ENCODE data around the gene ADAM17.
"Not testable (repeated sequence)": the region's sequence is repeated elsewhere in the genome, so short reads cannot be mapped to it uniquely, and the experiment has no call there.

Gene ADAM17

DNA sequence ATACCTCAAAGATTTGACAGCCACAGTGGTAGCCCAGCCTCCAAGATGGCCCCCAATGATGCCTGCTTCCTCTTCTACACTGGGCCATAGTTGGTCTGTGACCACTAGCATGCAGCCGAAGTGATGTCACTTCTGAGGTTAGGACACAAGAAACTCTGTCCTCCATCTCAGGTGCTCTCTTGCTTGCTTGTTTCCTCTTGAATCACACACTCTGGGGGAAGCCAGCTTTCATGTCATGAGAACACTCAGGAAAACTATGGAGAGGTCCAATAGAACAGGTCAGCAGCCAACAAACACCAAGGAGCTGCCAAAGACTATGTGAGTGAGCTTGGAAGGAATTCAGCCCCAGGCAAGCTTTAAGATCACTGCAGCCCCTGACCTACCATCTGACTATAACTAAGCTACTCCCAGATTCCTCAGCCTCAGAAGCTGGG is 3.3 kb upstream of the ADAM17 start:
- Histone ChIP-seq H3K4me2 (ENCODE audit: low read length) (no peak overlapping the region), H3K9ac (no peak overlapping the region), H3K4me1 (peaks cover 6% of the 10 kb centered on the region), H3K36me3 (ENCODE audit: control insufficient read depth, insufficient read depth, low read length) (no peaks in the 10 kb centered on the region), H3K27ac (no peak overlapping the region), H3K4me3 (ENCODE audit: low read depth, low read length) (no peak overlapping the region), H3K9me3 (ENCODE audit: control insufficient read depth, low read length) (no peaks in the 10 kb centered on the region), H2AFZ (no peak overlapping the region), H3K27me3 (ENCODE audit: control insufficient read depth, insufficient read depth, low read length) (no peaks in the 10 kb centered on the region), H3K79me2 (peaks cover 3% of the 10 kb centered on the region)
- TF ChIP-seq, protein P1, sequence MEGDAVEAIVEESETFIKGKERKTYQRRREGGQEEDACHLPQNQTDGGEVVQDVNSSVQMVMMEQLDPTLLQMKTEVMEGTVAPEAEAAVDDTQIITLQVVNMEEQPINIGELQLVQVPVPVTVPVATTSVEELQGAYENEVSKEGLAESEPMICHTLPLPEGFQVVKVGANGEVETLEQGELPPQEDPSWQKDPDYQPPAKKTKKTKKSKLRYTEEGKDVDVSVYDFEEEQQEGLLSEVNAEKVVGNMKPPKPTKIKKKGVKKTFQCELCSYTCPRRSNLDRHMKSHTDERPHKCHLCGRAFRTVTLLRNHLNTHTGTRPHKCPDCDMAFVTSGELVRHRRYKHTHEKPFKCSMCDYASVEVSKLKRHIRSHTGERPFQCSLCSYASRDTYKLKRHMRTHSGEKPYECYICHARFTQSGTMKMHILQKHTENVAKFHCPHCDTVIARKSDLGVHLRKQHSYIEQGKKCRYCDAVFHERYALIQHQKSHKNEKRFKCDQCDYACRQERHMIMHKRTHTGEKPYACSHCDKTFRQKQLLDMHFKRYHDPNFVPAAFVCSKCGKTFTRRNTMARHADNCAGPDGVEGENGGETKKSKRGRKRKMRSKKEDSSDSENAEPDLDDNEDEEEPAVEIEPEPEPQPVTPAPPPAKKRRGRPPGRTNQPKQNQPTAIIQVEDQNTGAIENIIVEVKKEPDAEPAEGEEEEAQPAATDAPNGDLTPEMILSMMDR (IDR thresholded peaks at IDR 0.05), result no peak

DNA sequence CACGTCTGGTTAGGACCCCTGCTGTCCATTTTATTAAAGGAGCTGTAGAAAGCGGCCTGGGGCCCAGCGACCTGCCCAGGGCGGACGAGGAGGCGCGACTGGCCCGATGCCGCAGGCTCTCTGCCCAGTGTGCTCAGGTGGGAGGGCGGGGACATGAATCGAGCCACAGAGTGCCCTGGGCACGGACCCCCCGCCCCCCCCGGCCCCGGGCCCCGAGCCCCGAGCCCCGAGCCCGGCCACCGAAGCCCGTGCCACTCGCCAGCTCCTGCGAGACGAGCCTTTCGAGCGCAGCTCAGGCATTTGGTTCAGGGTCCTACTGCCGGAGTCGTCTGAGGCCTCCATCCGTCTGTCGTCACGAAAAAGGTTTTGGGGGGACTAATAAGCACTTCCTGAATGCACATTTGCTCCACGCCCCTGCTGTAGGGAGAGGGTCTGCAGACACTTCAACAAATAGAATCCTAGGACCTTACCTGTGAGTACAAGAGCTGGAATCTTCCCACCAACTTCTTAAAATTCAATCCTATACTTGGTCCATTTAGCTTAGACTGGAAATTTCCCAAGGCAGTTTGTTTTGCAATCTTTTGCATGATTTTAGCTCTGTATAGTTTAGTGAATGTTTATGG is 602 bp upstream of the ADAM17 start:
- Histone ChIP-seq H2AFZ (peak overlapping the region; percentile 97), H3K79me2 (peaks cover 25% of the 10 kb centered on the region), H3K36me3 (ENCODE audit: control insufficient read depth, insufficient read depth, low read length) (no peaks in the 10 kb centered on the region), H3K27ac (peak overlapping the region; percentile 96), H3K9ac (peak overlapping the region; percentile 75), H3K4me2 (ENCODE audit: low read length) (peak overlapping the region; percentile 88), H3K27me3 (ENCODE audit: control insufficient read depth, insufficient read depth, low read length) (no peaks in the 10 kb centered on the region), H3K9me3 (ENCODE audit: control insufficient read depth, low read length) (no peaks in the 10 kb centered on the region), H3K4me3 (ENCODE audit: low read depth, low read length) (peak overlapping the region; percentile 88), H3K4me1 (peaks cover 14% of the 10 kb centered on the region)
- TF ChIP-seq, protein P1 (IDR thresholded peaks at IDR 0.05), result no peak

DNA sequence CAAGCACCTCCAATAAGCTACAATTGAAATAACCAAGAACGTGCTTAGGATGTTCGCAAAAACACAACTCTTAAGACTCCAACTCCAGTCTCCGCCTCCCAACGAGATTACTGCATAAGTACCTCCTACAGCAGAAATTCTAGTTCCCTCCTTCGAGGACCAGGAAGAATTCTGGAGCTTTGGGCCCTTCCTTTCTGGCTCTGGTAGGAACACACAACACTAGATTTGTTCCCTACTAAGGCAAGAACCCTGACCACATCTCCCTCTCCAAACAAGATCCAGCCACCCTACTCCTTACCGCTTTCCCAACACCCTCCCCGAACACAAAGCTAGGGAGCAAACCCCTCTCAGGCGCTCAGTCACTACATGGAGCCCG is 721 bp downstream of the ADAM17 start:
- H3K4me2 ChIP-seq (ENCODE audit: low read length), result peak overlapping the region; percentile 89
- peak overlapping the region; percentile 88 for H3K4me3 ChIP-seq (ENCODE audit: low read depth, low read length)
- peak overlapping the region; percentile 96 for H3K27ac ChIP-seq
- H3K9ac ChIP-seq, result peak overlapping the region; percentile 85
- no peaks in the 10 kb centered on the region for H3K27me3 ChIP-seq (ENCODE audit: control insufficient read depth, insufficient read depth, low read length)
- H3K9me3 ChIP-seq (ENCODE audit: control insufficient read depth, low read length), result no peaks in the 10 kb centered on the region
- peaks cover 14% of the 10 kb centered on the region for H3K4me1 ChIP-seq
- peak overlapping the region; percentile 97 for H2AFZ ChIP-seq
- H3K79me2 ChIP-seq, result peaks cover 37% of the 10 kb centered on the region
- H3K36me3 ChIP-seq (ENCODE audit: control insufficient read depth, insufficient read depth, low read length), result no peaks in the 10 kb centered on the region
- TF ChIP-seq, protein P1 (IDR thresholded peaks at IDR 0.05), result no peak

DNA sequence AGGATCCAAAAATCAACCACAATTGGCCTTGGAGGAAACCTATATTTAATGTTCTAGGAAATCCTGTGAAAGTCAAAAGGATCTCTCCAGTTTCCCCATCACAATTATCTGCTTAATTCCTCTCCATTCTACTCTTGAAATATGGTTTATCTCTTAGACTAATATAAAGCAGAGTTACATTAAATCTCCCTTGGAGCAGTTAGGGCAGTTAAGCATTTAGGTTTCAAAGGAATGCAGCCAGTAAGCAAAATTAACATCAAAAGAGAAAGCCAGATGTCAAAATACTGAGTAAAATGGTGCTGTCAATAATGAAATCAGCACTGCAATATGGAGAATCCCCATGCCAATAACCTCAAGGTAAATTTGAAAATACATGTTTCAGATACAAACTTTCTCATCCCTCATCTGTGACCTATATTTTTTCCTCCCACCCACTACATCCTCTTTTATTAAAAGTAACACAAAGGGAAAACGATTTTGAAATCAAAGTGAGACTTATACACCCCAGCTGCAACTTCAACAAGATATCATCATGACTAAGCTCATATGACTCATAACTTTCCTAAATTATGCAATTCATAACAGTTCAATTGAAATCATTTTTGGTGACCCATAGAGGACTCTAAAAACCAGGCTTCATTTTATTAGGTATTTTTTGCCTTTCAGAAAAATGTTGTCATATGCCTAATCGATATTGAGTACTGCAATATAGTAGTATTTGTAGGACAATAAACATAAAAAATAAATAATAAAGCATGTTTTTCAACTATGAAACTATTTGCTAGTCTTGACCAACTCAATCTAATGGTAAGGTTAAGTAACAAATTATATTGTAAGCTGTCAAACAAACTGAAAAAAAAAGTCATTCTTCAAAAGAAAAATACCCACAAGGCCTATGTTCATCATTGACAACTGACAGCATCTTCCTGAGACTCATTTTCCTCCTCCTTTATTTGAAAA is 3.1 kb downstream of the ADAM17 start:
- Histone ChIP-seq H3K79me2 (peaks cover 58% of the 10 kb centered on the region), H3K27ac (peak overlapping the region; percentile 5), H3K4me1 (peaks cover 14% of the 10 kb centered on the region), H3K9me3 (ENCODE audit: control insufficient read depth, low read length) (no peaks in the 10 kb centered on the region), H2AFZ (no peak overlapping the region), H3K4me2 (ENCODE audit: low read length) (no peak overlapping the region), H3K36me3 (ENCODE audit: control insufficient read depth, insufficient read depth, low read length) (no peaks in the 10 kb centered on the region), H3K27me3 (ENCODE audit: control insufficient read depth, insufficient read depth, low read length) (no peaks in the 10 kb centered on the region), H3K9ac (no peak overlapping the region), H3K4me3 (ENCODE audit: low read depth, low read length) (no peak overlapping the region)
- TF ChIP-seq, protein P1 (IDR thresholded peaks at IDR 0.05), result no peak

DNA sequence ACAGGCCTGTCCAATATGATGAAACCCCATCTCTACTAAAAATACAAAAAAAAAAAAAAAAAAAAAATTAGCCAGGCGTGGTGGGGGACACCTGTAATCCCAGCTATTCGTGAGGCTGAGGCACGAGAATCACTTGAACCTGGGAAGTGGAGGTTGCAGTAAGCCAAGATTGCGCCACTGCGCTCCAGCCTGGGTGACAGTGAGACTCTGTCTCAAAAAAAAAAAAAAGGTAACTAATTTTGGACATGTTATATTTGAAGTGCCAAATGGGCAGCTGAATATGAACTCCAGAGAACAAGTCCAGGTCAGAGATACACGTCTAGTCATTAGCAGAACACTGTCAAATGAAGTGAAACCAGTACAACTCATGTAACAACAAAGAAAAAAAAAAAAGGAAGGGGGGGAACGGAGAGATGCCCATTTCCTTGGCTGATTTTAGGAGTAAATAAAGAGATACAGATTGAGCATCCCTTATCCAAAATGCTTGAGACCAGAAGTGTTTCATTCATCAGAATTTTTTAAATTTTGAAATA is 4.7 kb downstream of the ADAM17 start:
- peaks cover 72% of the 10 kb centered on the region for H3K79me2 ChIP-seq
- H3K4me2 ChIP-seq (ENCODE audit: low read length); H3K27ac ChIP-seq; H3K9ac ChIP-seq; H3K9me3 ChIP-seq (ENCODE audit: control insufficient read depth, low read length); H3K4me3 ChIP-seq (ENCODE audit: low read depth, low read length); H2AFZ ChIP-seq; H3K27me3 ChIP-seq (ENCODE audit: control insufficient read depth, insufficient read depth, low read length); H3K36me3 ChIP-seq (ENCODE audit: control insufficient read depth, insufficient read depth, low read length): not testable (repeated sequence)
- peaks cover 16% of the 10 kb centered on the region for H3K4me1 ChIP-seq
